ENCODE data around the gene MSL1. TPM values are rescaled to one million over a fixed set of nuclear protein-coding genes. Genes with fewer than 3 reads are reported as not detected.
A peak's percentile ranks its signal among the peaks of the same experiment; 100 is the strongest.

MSL1 gene
- total RNA-seq, 1 experiment from 2014 or later: 59.8 TPM

DNA sequence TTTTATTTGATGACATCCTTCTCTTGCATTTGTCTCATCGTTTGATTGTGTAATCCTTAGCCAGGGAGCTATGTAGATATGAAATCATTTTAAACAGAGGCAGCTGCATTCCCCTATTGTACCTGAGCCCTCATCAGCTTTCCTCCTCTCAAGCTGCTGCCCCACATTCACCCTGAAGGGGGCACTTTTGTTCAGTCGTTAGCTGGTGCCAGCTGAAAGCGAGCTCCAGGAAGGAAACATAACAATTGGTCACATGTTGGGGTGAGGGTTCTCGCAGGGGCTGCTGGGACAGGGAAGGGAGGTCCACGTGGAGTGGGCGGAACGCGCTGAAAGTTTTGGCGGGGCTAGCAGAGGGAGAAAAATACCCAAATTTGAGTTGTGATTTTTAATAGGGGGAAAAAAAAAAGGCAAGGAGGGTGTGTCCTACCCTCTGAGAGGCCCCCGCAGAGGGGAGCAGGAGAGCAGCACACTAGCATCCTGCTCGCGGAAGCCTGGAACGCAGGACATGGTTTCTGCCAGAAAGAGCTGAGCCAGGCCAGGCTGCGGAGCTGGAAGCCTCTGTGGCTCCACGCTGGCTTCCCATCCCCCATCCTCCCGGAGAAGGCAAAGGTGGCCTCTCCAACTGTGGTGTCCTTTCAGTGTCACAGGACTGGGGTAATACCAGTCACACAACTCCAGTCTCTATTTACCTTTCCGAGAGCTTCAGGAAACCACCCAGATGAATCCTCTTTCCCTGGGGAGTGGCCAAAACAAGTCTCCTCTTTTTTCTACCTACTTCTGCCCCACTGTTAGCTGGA lies 8.5 kb upstream of the MSL1 start:
- BruUV-seq (replicated peaks): TSS peak; percentile 86
- TF ChIP-seq, protein P1, sequence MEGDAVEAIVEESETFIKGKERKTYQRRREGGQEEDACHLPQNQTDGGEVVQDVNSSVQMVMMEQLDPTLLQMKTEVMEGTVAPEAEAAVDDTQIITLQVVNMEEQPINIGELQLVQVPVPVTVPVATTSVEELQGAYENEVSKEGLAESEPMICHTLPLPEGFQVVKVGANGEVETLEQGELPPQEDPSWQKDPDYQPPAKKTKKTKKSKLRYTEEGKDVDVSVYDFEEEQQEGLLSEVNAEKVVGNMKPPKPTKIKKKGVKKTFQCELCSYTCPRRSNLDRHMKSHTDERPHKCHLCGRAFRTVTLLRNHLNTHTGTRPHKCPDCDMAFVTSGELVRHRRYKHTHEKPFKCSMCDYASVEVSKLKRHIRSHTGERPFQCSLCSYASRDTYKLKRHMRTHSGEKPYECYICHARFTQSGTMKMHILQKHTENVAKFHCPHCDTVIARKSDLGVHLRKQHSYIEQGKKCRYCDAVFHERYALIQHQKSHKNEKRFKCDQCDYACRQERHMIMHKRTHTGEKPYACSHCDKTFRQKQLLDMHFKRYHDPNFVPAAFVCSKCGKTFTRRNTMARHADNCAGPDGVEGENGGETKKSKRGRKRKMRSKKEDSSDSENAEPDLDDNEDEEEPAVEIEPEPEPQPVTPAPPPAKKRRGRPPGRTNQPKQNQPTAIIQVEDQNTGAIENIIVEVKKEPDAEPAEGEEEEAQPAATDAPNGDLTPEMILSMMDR (IDR thresholded peaks at IDR 0.05; ENCODE audit: unreplicated experiment): peak; percentile 55
- no peaks in the 10 kb centered on the region for H3K9me3 Mint-ChIP-seq (ENCODE audit: unreplicated experiment)
- CTCF ChIA-PET: interaction anchor here (0.5 to 6.5 kb wide), 47 partner anchors 7 to 1263 kb away, joined by 3 to 86 read pairs (median 5); partner anchors contain the start of genes CASC3, CSF3, MED24 and MSL1
- intact Hi-C loops (cut with micrococcal nuclease): loop anchor here (1.0 to 5.0 kb wide), 4 partner anchors 50 to 177 kb away; no protein-coding TSS in a partner anchor
- peak overlapping the region; percentile 78 for H3K27ac Mint-ChIP-seq (ENCODE audit: low read depth, unreplicated experiment)
- H3K4me1 Mint-ChIP-seq (ENCODE audit: insufficient read depth, unreplicated experiment): peaks cover 39% of the 10 kb centered on the region
- peaks cover 3% of the 10 kb centered on the region for H3K36me3 Mint-ChIP-seq (ENCODE audit: insufficient read depth, unreplicated experiment)
- peak; percentile 97 for DNase-seq (ENCODE audit: unreplicated experiment)
- POLR2A ChIA-PET: interaction anchor here (0.7 to 9.5 kb wide), 31 partner anchors 8 to 239 kb away, joined by 3 to 340 read pairs (median 10); partner anchors contain the start of genes CASC3, CSF3, MED24 and MSL1
- H3K27me3 Mint-ChIP-seq (ENCODE audit: insufficient read depth, unreplicated experiment): no peaks in the 10 kb centered on the region
- H3K4me3 Mint-ChIP-seq (ENCODE audit: unreplicated experiment): peak overlapping the region; percentile 74

DNA sequence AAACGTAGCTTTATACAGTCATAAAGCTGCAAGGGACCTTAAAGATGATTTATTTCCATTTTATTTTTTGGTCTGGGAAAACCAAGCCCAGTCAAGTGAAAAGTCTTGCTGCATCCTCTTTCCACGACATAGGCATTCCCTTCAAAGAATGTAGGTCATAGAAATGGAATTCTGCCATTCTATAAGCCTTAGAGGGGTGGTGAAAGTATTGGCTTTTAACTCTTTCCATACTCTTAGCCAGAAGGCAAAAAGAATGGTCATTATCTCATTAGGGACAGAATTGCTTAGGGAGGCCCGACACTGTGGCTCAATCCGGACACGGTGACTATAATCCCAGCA lies 7.9 kb upstream of the MSL1 start:
- CTCF ChIA-PET: interaction anchor here (0.5 to 6.5 kb wide), 32 partner anchors 9 to 1081 kb away, joined by 3 to 86 read pairs (median 9); partner anchors contain the start of genes CASC3, CSF3, MED24 and MSL1
- peaks cover 5% of the 10 kb centered on the region for H3K36me3 Mint-ChIP-seq (ENCODE audit: insufficient read depth, unreplicated experiment)
- H3K4me1 Mint-ChIP-seq (ENCODE audit: insufficient read depth, unreplicated experiment): peaks cover 36% of the 10 kb centered on the region
- intact Hi-C loops (cut with micrococcal nuclease): loop anchor here (1.0 to 5.0 kb wide), 4 partner anchors 51 to 176 kb away; no protein-coding TSS in a partner anchor
- peak overlapping the region; percentile 74 for H3K4me3 Mint-ChIP-seq (ENCODE audit: unreplicated experiment)
- no TSS peak for BruUV-seq (replicated peaks)
- peak overlapping the region; percentile 78 for H3K27ac Mint-ChIP-seq (ENCODE audit: low read depth, unreplicated experiment)
- DNase-seq (ENCODE audit: unreplicated experiment): no peak
- no peaks in the 10 kb centered on the region for H3K27me3 Mint-ChIP-seq (ENCODE audit: insufficient read depth, unreplicated experiment)
- POLR2A ChIA-PET: interaction anchor here (1.1 to 9.5 kb wide), 24 partner anchors 11 to 177 kb away, joined by 3 to 340 read pairs (median 12); partner anchors contain the start of genes CASC3, CSF3, MED24 and MSL1
- no peaks in the 10 kb centered on the region for H3K9me3 Mint-ChIP-seq (ENCODE audit: unreplicated experiment)
- TF ChIP-seq, protein P1 (IDR thresholded peaks at IDR 0.05; ENCODE audit: unreplicated experiment): no peak

DNA sequence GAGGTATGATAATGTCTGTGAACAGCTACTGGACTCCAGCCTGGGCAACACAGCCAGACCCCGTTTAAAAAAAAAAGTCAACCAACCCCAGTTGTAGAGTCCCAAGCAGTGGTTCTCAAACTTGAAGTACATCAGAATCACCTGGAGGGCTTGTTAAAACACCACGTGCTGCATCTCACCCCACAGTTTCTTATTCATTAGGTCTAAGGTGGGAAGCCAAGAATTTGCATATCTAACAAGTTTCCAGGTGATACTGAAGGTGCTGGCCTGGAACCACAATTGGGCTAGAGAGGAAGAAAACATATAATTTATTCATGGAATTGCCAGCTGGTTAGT lies 6.7 kb upstream of the MSL1 start:
- no peaks in the 10 kb centered on the region for H3K9me3 Mint-ChIP-seq (ENCODE audit: unreplicated experiment)
- POLR2A ChIA-PET: interaction anchor here (0.6 to 9.5 kb wide), 5 partner anchors 9 to 132 kb away, joined by 3 to 340 read pairs (median 129); partner anchors contain the start of genes CASC3, MSL1 and NR1D1
- CTCF ChIA-PET: interaction anchor here (0.8 to 4.3 kb wide), 7 partner anchors 8 to 220 kb away, joined by 3 to 49 read pairs (median 3); partner anchors contain the start of genes CASC3 and MSL1

More for the DNA sequence above, 6.7 kb upstream of the MSL1 start:
- no peaks in the 10 kb centered on the region for H3K27me3 Mint-ChIP-seq (ENCODE audit: insufficient read depth, unreplicated experiment)
- peaks cover 36% of the 10 kb centered on the region for H3K4me1 Mint-ChIP-seq (ENCODE audit: insufficient read depth, unreplicated experiment)
- TF ChIP-seq, protein P1 (IDR thresholded peaks at IDR 0.05; ENCODE audit: unreplicated experiment): no peak
- no TSS peak for BruUV-seq (replicated peaks)
- no peak overlapping the region for H3K4me3 Mint-ChIP-seq (ENCODE audit: unreplicated experiment)
- no peak for DNase-seq (ENCODE audit: unreplicated experiment)
- H3K27ac Mint-ChIP-seq (ENCODE audit: low read depth, unreplicated experiment): no peak overlapping the region
- H3K36me3 Mint-ChIP-seq (ENCODE audit: insufficient read depth, unreplicated experiment): peaks cover 8% of the 10 kb centered on the region
- intact Hi-C loops (cut with micrococcal nuclease): no loop called here

Data from MCF 10A (cell line).